Cardiac fibroblast (primary cell): ENCODE measurements around the gene DIDO1.
A peak's percentile ranks its signal among the peaks of the same experiment; 100 is the strongest.

Experiments
- DNase-seq, 2 donors: peaks; one replicate each; pipeline versions ENCODE4 v3.0.0 to v3.0.0-alpha.2; 2010; ENCODE audit warnings: low read depth in 2 of 2
- H3K4me3 ChIP-seq, 2 donors: replicated peaks in 1 of 2; 1 replicate in 1 of 2; 2 replicates in 1 of 2; pipeline ENCODE4 v1.5.1; 2011; ENCODE audit warnings: low read depth in 2 of 2, low read length in 2 of 2, mild to moderate bottlenecking in 2 of 2, moderate library complexity in 1 of 2
- CTCF ChIP-seq: IDR thresholded peaks from one replicate; pipeline ENCODE4 v1.5.1; 2011; ENCODE audit warnings: low read depth, mild to moderate bottlenecking, low read length, inconsistent platforms

Gene DIDO1

GRCh38 chr20:62884556-62884955 is 41.7 kb downstream of the DIDO1 start:
- DNase-seq, result no peak
- no peak overlapping the region for H3K4me3 ChIP-seq

GRCh38 chr20:62882426-62882825 is 43.9 kb downstream of the DIDO1 start:
- TF ChIP-seq CTCF, result no peak
- DNase-seq, result no peak
- no peak overlapping the region for H3K4me3 ChIP-seq

More at GRCh38 chr20:62884556-62884955, 41.7 kb downstream of the DIDO1 start:
- TF ChIP-seq CTCF, result no peak

- DNase-seq, result no peak
- H3K4me3 ChIP-seq, result no peak overlapping the region
- no peak for TF ChIP-seq CTCF
These were observed 44.5 kb downstream of the DIDO1 start for GRCh38 chr20:62881662-62882395.

GRCh38 chr20:62880935-62881661 is 45.2 kb downstream of the DIDO1 start:
- no peak overlapping the region for H3K4me3 ChIP-seq
- DNase-seq, result no peak
- TF ChIP-seq CTCF, result no peak

GRCh38 chr20:62880147-62880934 is 46.0 kb downstream of the DIDO1 start:
- DNase-seq, result no peak
- no peak for TF ChIP-seq CTCF
- H3K4me3 ChIP-seq, result no peak overlapping the region

GRCh38 chr20:62879275-62880146 is 46.8 kb downstream of the DIDO1 start:
- DNase-seq, result no peak
- H3K4me3 ChIP-seq, result peak overlapping the region in 1 of 2 donors; percentile 0
- no peak for TF ChIP-seq CTCF
